Measurements from ENCODE around the gene C6orf47. TPM values are rescaled to one million over a fixed set of nuclear protein-coding genes. Genes with fewer than 3 reads are reported as not detected.

The C6orf47 gene
- total RNA-seq, 1 experiment from 2014 or later: 20.8 TPM

DNA sequence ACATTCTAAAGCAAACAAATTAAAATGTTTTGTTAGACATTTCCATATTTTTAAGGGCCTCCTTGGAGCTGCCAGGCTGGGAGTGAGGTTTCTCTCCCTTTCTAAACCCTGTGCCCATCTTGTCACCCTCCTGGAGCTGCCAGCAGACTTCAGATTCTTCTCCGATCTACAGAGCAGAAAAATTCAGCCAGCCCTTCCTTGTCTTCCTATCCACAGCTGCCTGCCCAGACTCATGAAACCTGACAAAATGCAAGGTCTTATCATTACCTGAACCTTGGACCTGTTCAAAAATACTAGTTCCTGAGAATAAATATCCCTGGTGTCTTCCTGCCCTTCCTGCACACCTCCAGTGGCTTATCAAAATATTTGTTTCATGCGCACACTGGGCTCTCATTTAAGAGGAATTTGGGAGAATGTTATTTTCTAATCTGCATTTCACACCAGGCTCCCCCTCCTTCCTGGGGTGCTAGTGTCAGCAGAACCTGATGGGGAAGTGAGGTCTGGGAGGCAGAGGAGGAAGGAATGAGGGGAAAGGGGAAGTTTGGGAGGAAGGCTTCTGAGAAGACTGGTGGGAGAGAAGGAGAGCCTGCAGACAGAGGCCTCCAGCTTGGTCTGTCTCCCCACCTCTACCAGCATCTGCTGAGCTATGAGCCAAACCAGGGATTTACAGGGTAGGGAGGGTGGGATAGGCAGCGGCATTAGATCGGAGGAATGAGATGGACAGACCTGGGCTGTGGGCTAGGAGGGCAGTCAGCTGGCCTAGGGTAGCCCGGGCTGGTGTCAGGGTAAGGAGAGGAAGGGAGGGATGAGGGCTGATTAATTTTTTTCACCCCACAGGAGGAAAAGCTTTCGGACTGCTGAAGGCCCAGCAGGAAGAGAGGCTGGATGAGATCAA is 45.6 kb downstream of the C6orf47 start, which contains the start of gene AIF1:
Gene AIF1, plus strand, starts transcription at position 551 of the 895 bp plus-strand sequence. Its CDS starts 96 bp downstream, at position 647.
- DNase-seq (ENCODE audit: low spot score): no peak

DNA sequence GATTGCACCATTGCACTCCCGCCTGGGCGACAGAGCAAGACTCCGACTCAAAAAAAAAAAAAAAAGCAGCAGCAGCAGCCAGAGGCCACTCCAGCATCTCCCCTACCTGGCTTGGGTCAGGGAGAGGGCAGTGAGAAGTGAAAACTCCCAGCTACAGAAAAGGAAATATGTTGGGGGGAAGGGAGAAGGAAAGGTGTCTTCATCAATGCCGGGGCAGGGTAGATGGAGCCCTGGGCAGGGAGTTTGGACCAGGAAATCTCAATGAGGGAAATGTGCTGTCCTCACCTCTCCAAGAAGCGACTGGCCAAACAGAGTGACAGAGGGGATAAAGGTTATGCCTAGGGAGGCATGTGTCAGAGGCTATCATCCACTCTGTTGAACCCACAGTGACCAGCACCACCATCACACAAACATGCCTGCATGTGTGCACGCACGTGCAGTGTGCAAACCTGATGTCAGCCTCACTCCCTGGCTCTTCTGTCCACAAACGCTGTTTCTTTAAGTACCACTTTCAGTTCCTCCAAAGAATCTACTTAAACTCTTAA is 46.4 kb downstream of the C6orf47 start:
- no peak for DNase-seq (ENCODE audit: low spot score)

DNA sequence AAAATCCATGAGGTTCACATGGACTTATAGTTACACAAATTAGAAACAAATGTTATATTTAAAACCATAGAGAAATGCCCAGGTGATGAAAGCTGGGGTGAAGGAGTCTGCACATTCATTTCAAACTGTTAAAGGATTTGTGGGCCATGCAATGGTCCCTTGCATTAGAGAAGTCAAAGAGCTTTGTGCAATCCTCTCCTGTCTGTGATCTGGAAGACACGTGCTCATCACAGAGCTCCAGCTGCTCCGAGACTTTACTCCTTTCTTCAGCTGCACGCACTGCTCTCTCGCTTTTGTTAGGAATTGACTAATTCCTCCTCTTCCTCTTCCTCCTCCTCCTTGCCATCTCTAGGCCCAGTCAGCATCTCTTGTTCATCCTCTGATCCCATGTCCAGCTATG is 49.6 kb downstream of the C6orf47 start:
- DNase-seq (ENCODE audit: low spot score): no peak

DNA sequence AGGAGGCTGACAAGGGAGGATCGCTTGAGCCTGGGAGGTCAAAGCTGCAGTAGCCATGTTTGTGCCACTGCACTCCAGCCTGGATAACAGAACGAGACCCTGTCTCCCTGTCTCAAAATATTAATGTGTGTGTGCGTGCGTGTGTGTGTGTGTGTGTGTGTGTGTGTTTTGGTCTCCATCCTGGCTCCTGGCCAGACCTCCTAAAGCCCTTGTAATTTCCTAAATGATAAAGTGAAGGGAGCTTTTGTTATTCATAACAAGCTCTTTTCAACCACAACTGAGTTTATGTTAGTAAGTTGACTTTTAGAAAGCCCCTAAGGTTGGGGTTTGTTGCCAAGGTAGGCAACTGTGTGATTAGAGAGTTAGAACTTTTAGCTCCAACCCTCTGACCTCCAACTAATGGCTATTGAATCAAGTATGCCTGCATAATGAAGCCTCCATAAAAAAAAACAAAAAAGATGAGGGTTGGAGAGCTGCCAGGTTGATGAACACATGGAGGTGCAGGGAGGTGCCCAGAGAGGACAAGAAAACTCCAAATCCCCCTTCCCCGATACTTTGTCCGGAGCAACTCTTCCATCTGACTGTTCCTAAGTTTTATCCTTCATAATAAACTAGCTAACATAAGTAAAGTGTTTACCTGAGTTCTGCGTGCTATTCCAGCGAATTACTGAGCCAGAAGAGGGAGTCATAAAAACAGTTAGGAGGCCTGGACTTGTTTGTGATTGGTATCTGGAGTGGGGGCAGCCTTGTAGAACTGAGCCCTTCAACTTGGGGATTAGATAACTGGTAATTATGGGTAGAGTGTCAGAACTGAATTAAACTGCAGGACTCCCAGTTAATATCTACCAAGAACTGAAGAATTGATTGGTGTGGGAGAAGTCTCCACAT is 50.8 kb downstream of the C6orf47 start:
- DNase-seq (ENCODE audit: low spot score): no peak

Other genes with a start within 250 kb of the C6orf47 start
- gene MICB, start 162.6 kb downstream of the C6orf47 start, total RNA-seq (2014; rRNA removed; shearing (Covaris generic)): 12.2 and 14.5 TPM in 2 replicates
- gene MCCD1, start 131.8 kb downstream of the C6orf47 start, total RNA-seq (2014; rRNA removed; shearing (Covaris generic)): not detected in 2 replicates
- 580 and 595 TPM in 2 replicates for gene DDX39B, start 118.8 kb downstream of the C6orf47 start, total RNA-seq (2014; rRNA removed; shearing (Covaris generic))
- 0.60 TPM in 1 of 2 replicates, not detected in the other for gene ATP6V1G2, start 114.2 kb downstream of the C6orf47 start, total RNA-seq (2014; rRNA removed; shearing (Covaris generic))
- gene NFKBIL1, start 113.2 kb downstream of the C6orf47 start, total RNA-seq (2014; rRNA removed; shearing (Covaris generic)): 12.9 and 13.6 TPM in 2 replicates
- not detected in 2 replicates for gene LTA, start 88.5 kb downstream of the C6orf47 start, total RNA-seq (2014; rRNA removed; shearing (Covaris generic))
- gene TNF, start 85.2 kb downstream of the C6orf47 start, total RNA-seq (2014; rRNA removed; shearing (Covaris generic)): not detected in 2 replicates
- not detected in 2 replicates for gene LTB, start 78.4 kb downstream of the C6orf47 start, total RNA-seq (2014; rRNA removed; shearing (Covaris generic))
- gene LST1, start 74.5 kb downstream of the C6orf47 start, total RNA-seq (2014; rRNA removed; shearing (Covaris generic)): not detected in 2 replicates
- not detected in 2 replicates for gene NCR3, start 67.8 kb downstream of the C6orf47 start, total RNA-seq (2014; rRNA removed; shearing (Covaris generic))
- not detected in 2 replicates for gene AIF1, start 45.5 kb downstream of the C6orf47 start, total RNA-seq (2014; rRNA removed; shearing (Covaris generic))
- gene PRRC2A, start 40.1 kb downstream of the C6orf47 start, total RNA-seq (2014; rRNA removed; shearing (Covaris generic)): 26.2 and 36.1 TPM in 2 replicates
- 122 and 138 TPM in 2 replicates for gene BAG6, start 8.1 kb downstream of the C6orf47 start, total RNA-seq (2014; rRNA removed; shearing (Covaris generic))
- 0.91 and 1.1 TPM in 2 replicates for gene APOM, start 4.9 kb downstream of the C6orf47 start, total RNA-seq (2014; rRNA removed; shearing (Covaris generic))
- gene GPANK1, start 4.2 kb upstream of the C6orf47 start, total RNA-seq (2014; rRNA removed; shearing (Covaris generic)): 13.4 and 15.9 TPM in 2 replicates
- 443 and 553 TPM in 2 replicates for gene CSNK2B, start 5.3 kb upstream of the C6orf47 start, total RNA-seq (2014; rRNA removed; shearing (Covaris generic))
- gene LY6G5B, start 9.2 kb upstream of the C6orf47 start, total RNA-seq (2014; rRNA removed; shearing (Covaris generic)): not detected in 2 replicates
- gene LY6G5C, start 20.3 kb upstream of the C6orf47 start, total RNA-seq (2014; rRNA removed; shearing (Covaris generic)): 0.97 TPM in 1 of 2 replicates, not detected in the other
- gene ABHD16A, start 42.5 kb upstream of the C6orf47 start, total RNA-seq (2014; rRNA removed; shearing (Covaris generic)): 28.0 and 34.6 TPM in 2 replicates
- gene LY6G6F, start 46.1 kb upstream of the C6orf47 start, total RNA-seq (2014; rRNA removed; shearing (Covaris generic)): not detected in 2 replicates
- gene LY6G6D, start 54.6 kb upstream of the C6orf47 start, total RNA-seq (2014; rRNA removed; shearing (Covaris generic)): not detected in 2 replicates
- not detected in 2 replicates for gene LY6G6C, start 61.0 kb upstream of the C6orf47 start, total RNA-seq (2014; rRNA removed; shearing (Covaris generic))
- not detected in 2 replicates for gene MPIG6B, start 62.6 kb upstream of the C6orf47 start, total RNA-seq (2014; rRNA removed; shearing (Covaris generic))
- gene DDAH2, start 68.5 kb upstream of the C6orf47 start, total RNA-seq (2014; rRNA removed; shearing (Covaris generic)): 75.2 and 101 TPM in 2 replicates
- 710 and 730 TPM in 2 replicates for gene CLIC1, start 75.8 kb upstream of the C6orf47 start, total RNA-seq (2014; rRNA removed; shearing (Covaris generic))
- gene MSH5, start 79.2 kb upstream of the C6orf47 start, total RNA-seq (2014; rRNA removed; shearing (Covaris generic)): 5.3 and 10.8 TPM in 2 replicates
- gene SAPCD1, start 101.9 kb upstream of the C6orf47 start, total RNA-seq (2014; rRNA removed; shearing (Covaris generic)): 0.21 and 2.8 TPM in 2 replicates
- gene VWA7, start 116.5 kb upstream of the C6orf47 start, total RNA-seq (2014; rRNA removed; shearing (Covaris generic)): 0.37 and 2.2 TPM in 2 replicates
- gene VARS1, start 135.0 kb upstream of the C6orf47 start, total RNA-seq (2014; rRNA removed; shearing (Covaris generic)): 37.3 and 37.5 TPM in 2 replicates
- 108 and 123 TPM in 2 replicates for gene LSM2, start 146.2 kb upstream of the C6orf47 start, total RNA-seq (2014; rRNA removed; shearing (Covaris generic))
- 0.85 and 1.0 TPM in 2 replicates for gene HSPA1L, start 154.5 kb upstream of the C6orf47 start, total RNA-seq (2014; rRNA removed; shearing (Covaris generic))
- 29.8 and 31.5 TPM in 2 replicates for gene HSPA1A, start 154.8 kb upstream of the C6orf47 start, total RNA-seq (2014; rRNA removed; shearing (Covaris generic))
- gene HSPA1B, start 167.0 kb upstream of the C6orf47 start, total RNA-seq (2014; rRNA removed; shearing (Covaris generic)): 84.4 and 109 TPM in 2 replicates
- 91.5 and 101 TPM in 2 replicates for gene NEU1, start 202.0 kb upstream of the C6orf47 start, total RNA-seq (2014; rRNA removed; shearing (Covaris generic))
- gene SLC44A4, start 218.2 kb upstream of the C6orf47 start, total RNA-seq (2014; rRNA removed; shearing (Covaris generic)): not detected in 2 replicates
- 44.6 and 49.6 TPM in 2 replicates for gene EHMT2, start 236.9 kb upstream of the C6orf47 start, total RNA-seq (2014; rRNA removed; shearing (Covaris generic))
- 0.62 and 0.70 TPM in 2 replicates for gene ZBTB12, start 241.3 kb upstream of the C6orf47 start, total RNA-seq (2014; rRNA removed; shearing (Covaris generic))